OCI-LY1 (cell line): Measurements from ENCODE around the gene EXD3.

ENCODE experiments used
- H2AFZ ChIP-seq: fragments of 200-600 bp; sonication (generic), shearing (Covaris generic); 2 replicates; pipeline ENCODE4 v1.6.0; 2014; ENCODE audit warnings: antibody characterized with exemption, mild to moderate bottlenecking, low read length
- H3F3A ChIP-seq: fragments of 200-600 bp; sonication (generic), shearing (Covaris generic); 2 replicates; pipeline ENCODE4 v1.6.0; 2014; ENCODE audit warnings: mild to moderate bottlenecking, antibody characterized with exemption, low read length, moderate library complexity; ENCODE audit not compliant: insufficient read depth
- H3K27ac ChIP-seq: fragments of 200-600 bp; sonication (generic); 2 replicates; pipeline ENCODE4 v1.5.1; 2014; ENCODE audit warnings: low read length, mixed run types, mild to moderate bottlenecking, low read depth; ENCODE audit not compliant: poor library complexity, severe bottlenecking
- H3K27me3 ChIP-seq: fragments of 200-600 bp; sonication (generic); 2 replicates; pipeline ENCODE4 v1.6.0; 2014; ENCODE audit warnings: antibody characterized with exemption, mild to moderate bottlenecking, low read length, moderate library complexity; ENCODE audit not compliant: insufficient read depth
- H3K36me3 ChIP-seq: fragments of 200-600 bp; sonication (generic); 2 replicates; pipeline ENCODE4 v1.6.1; 2014; ENCODE audit warnings: mild to moderate bottlenecking, antibody characterized with exemption, low read length, moderate library complexity, mixed read lengths; ENCODE audit not compliant: insufficient read depth
- H3K4me1 ChIP-seq: fragments of 200-600 bp; sonication (generic); 2 replicates; pipeline ENCODE4 v1.5.1; 2014; ENCODE audit warnings: mild to moderate bottlenecking, low read length, moderate library complexity; ENCODE audit not compliant: insufficient read depth, severe bottlenecking
- H3K4me2 ChIP-seq: fragments of 200-600 bp; sonication (generic), shearing (Covaris generic); 2 replicates; pipeline ENCODE4 v1.6.1; 2014; ENCODE audit warnings: low read length
- H3K4me3 ChIP-seq: fragments of 200-600 bp; sonication (generic); 2 replicates; pipeline ENCODE4 v1.5.1; 2014; ENCODE audit warnings: low read length, low read depth, mild to moderate bottlenecking, mixed read lengths; ENCODE audit not compliant: poor library complexity, severe bottlenecking
- H3K79me2 ChIP-seq: fragments of 200-600 bp; shearing (Covaris generic); 2 replicates; pipeline ENCODE4 v1.6.1; 2016; ENCODE audit warnings: mixed run types, low read length, mixed read lengths; ENCODE audit not compliant: insufficient read depth
- H3K9ac ChIP-seq: fragments of 200-600 bp; sonication (generic), shearing (Covaris generic); 2 replicates; pipeline ENCODE4 v1.6.1; 2014; ENCODE audit warnings: mild to moderate bottlenecking, low read length, mixed read lengths
- H3K9me2 ChIP-seq: fragments of 200-600 bp; sonication (generic), shearing (Covaris generic); 2 replicates; pipeline ENCODE4 v1.6.1; 2014; ENCODE audit warnings: low read depth, mild to moderate bottlenecking, low read length, mixed read lengths
- H3K9me3 ChIP-seq: fragments of 200-600 bp; shearing (Covaris generic); 2 replicates; pipeline ENCODE4 v1.6.1; 2014; ENCODE audit warnings: low read length, mixed read lengths
- H4K20me1 ChIP-seq: fragments of 200-600 bp; sonication (generic), shearing (Covaris generic); 2 replicates; pipeline ENCODE4 v1.6.0; 2016; ENCODE audit warnings: mild to moderate bottlenecking, low read length; ENCODE audit not compliant: insufficient read depth
- EZH2 ChIP-seq: fragments of 200-600 bp; sonication (generic), shearing (Covaris generic); IDR thresholded peaks from 2 replicates; pipeline ENCODE4 v1.8.0; 2017; ENCODE audit warnings: borderline replicate concordance, mixed run types, mild to moderate bottlenecking, antibody characterized with exemption, low read length, moderate library complexity, mixed read lengths
- TF ChIP-seq, protein P1 (sequence below): fragments of 200-600 bp; sonication (generic), shearing (Covaris generic); IDR thresholded peaks from 2 replicates; pipeline ENCODE4 v1.5.1; 2017; ENCODE audit warnings: mild to moderate bottlenecking, antibody characterized with exemption, low read length, moderate library complexity, mixed read lengths

Gene EXD3

DNA sequence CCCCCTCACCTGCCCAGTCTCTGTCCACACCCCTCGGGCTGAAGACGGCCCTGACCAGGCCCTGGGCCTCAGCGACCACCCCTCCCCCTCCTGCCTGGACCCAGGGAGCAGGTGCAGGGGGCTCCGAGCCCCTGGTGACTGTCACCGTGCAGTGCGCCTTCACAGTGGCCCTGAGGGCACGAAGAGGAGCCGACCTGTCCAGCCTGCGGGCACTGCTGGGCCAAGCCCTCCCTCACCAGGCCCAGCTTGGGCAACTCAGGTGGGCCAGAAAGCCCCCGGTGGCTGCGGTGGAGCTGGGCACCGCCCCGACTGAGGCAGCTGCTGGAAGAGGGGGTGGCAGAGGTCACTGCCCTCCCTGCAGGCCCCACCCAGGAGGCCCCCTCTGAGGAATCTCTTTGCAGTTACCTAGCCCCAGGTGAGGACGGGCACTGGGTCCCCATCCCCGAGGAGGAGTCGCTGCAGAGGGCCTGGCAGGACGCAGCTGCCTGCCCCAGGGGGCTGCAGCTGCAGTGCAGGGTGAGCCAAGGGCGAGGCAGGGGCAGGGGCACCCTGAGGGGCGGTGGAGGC, 10.5 kb upstream of the EXD3 start:
- H2AFZ ChIP-seq = no peak overlapping the region
- peaks cover 25% of the 10 kb centered on the region; the same call in 1 of the 2 replicates for H3K27me3 ChIP-seq
- TF ChIP-seq EZH2 = no peak
- TF ChIP-seq, protein P1, sequence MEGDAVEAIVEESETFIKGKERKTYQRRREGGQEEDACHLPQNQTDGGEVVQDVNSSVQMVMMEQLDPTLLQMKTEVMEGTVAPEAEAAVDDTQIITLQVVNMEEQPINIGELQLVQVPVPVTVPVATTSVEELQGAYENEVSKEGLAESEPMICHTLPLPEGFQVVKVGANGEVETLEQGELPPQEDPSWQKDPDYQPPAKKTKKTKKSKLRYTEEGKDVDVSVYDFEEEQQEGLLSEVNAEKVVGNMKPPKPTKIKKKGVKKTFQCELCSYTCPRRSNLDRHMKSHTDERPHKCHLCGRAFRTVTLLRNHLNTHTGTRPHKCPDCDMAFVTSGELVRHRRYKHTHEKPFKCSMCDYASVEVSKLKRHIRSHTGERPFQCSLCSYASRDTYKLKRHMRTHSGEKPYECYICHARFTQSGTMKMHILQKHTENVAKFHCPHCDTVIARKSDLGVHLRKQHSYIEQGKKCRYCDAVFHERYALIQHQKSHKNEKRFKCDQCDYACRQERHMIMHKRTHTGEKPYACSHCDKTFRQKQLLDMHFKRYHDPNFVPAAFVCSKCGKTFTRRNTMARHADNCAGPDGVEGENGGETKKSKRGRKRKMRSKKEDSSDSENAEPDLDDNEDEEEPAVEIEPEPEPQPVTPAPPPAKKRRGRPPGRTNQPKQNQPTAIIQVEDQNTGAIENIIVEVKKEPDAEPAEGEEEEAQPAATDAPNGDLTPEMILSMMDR = no peak
- no peaks in the 10 kb centered on the region for H3K79me2 ChIP-seq
- H3K36me3 ChIP-seq = no peaks in the 10 kb centered on the region
- peaks cover 17% of the 10 kb centered on the region for H3K4me1 ChIP-seq
- H3F3A ChIP-seq = no peaks in the 10 kb centered on the region
- H3K9me2 ChIP-seq = no peaks in the 10 kb centered on the region
- no peak overlapping the region for H3K4me2 ChIP-seq
- H3K9me3 ChIP-seq = no peaks in the 10 kb centered on the region
- H3K27ac ChIP-seq = no peak overlapping the region
- no peaks in the 10 kb centered on the region for H4K20me1 ChIP-seq
- H3K4me3 ChIP-seq = no peak overlapping the region
- H3K9ac ChIP-seq = no peak overlapping the region

DNA sequence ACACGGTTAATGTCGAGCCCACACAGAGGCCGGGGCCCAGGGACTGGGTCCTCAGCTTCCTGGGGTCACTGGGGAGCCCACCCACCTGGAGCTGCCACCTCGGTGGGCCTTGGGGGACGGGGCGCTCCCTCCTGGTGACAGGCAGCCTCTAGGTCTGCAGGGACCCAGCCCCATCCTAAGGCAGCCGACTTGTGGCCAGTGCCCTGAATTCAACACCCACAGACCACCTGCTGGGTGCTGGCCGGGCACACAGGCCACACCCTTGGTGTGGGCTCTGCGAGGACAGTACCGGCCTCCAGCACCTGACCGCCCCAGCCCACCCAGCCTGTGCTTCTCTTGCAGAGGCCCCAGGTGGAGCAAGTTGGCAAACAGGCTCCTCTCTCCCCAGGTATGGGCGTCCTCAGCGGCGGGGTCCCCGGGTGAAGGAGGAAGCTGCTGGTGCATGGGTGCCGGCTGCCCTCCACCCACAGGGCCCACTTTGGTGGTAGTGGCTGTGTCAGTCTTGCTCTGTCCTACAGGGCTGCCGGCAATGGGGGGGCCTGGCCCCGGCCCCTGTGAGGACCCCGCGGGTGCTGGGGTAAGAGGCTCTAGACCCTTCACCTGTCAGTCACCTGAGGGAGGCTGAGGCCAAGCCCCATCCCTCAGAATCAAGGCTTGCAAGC, 9.9 kb upstream of the EXD3 start:
- Histone ChIP-seq H3K36me3 (no peaks in the 10 kb centered on the region), H3K27ac (no peak overlapping the region), H3K4me2 (no peak overlapping the region), H4K20me1 (no peaks in the 10 kb centered on the region), H3F3A (no peaks in the 10 kb centered on the region), H3K4me3 (no peak overlapping the region), H3K4me1 (peaks cover 17% of the 10 kb centered on the region), H3K9me3 (no peaks in the 10 kb centered on the region), H3K9ac (no peak overlapping the region), H2AFZ (no peak overlapping the region), H3K27me3 (peaks cover 25% of the 10 kb centered on the region; the same call in 1 of the 2 replicates), H3K79me2 (no peaks in the 10 kb centered on the region), H3K9me2 (no peaks in the 10 kb centered on the region)
- TF ChIP-seq, protein P1 = no peak
- no peak for TF ChIP-seq EZH2

DNA sequence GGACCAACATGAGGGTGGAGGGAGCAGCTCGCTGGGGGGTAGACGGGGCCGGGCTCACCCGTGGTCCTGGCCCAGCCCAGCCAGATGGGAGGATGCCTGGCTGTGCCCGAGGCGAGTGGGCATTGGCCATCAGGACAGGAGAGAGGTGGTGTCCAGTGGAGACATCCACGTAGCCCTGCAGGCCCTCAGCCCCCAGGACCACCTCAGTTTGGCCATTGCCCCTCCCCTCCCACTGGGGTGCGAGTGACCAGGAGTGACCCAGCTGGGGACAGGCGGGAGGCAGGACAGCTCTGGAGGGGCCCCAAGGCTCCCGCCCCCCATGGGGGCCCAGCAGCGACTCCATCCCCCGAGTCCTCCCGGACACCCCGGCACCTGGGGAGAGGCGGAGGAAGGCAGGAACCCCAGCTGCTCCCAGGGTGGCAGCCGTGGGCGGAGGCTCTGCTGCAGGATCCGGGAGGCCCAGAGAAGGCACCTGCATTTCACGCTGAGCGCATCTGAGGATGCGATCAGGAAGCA, 8.5 kb upstream of the EXD3 start:
- Histone ChIP-seq H3K4me1 (peaks cover 17% of the 10 kb centered on the region), H3K27ac (no peak overlapping the region), H3K79me2 (no peaks in the 10 kb centered on the region), H3K9me3 (no peaks in the 10 kb centered on the region), H3K4me2 (no peak overlapping the region), H3K36me3 (no peaks in the 10 kb centered on the region), H3K27me3 (peaks cover 19% of the 10 kb centered on the region; the same call in 1 of the 2 replicates), H3K9ac (no peak overlapping the region), H3K4me3 (no peak overlapping the region), H2AFZ (no peak overlapping the region), H4K20me1 (no peaks in the 10 kb centered on the region), H3K9me2 (no peaks in the 10 kb centered on the region), H3F3A (no peaks in the 10 kb centered on the region)
- TF ChIP-seq EZH2 = no peak
- TF ChIP-seq, protein P1 = no peak
